Fibroblast of mammary gland (primary cell): ENCODE results near the gene ZNF300.
"Not testable (repeated sequence)": the region's sequence is repeated elsewhere in the genome, so short reads cannot be mapped to it uniquely, and the experiment has no call there.

ENCODE experiments used
- DNase-seq: peaks from one replicate; pipeline ENCODE4 v3.0.0-alpha.2; 2010; ENCODE audit warnings: low read depth
- H3K4me3 ChIP-seq: 2 replicates; pipeline ENCODE4 v1.5.1; 2011; ENCODE audit warnings: low read depth, mild to moderate bottlenecking, low read length, moderate library complexity; ENCODE audit not compliant: control insufficient read depth
- CTCF ChIP-seq: conservative IDR thresholded peaks from 2 replicates; pipeline ENCODE4 v1.5.1; 2011; ENCODE audit warnings: low read depth, low read length, inconsistent platforms; ENCODE audit not compliant: control insufficient read depth, insufficient read depth

Gene ZNF300

GRCh38 chr5:150860246-150860821 lies 44.4 kb downstream of the ZNF300 start:
- H3K4me3 ChIP-seq = no peak overlapping the region
- TF ChIP-seq CTCF = no peak
- no peak for DNase-seq

GRCh38 chr5:150856700-150857099 lies 48.1 kb downstream of the ZNF300 start:
- not testable (repeated sequence) for DNase-seq, H3K4me3 ChIP-seq

GRCh38 chr5:150853561-150853960 lies 51.2 kb downstream of the ZNF300 start:
- DNase-seq = no peak
- no peak overlapping the region for H3K4me3 ChIP-seq
- TF ChIP-seq CTCF = no peak

GRCh38 chr5:150851039-150851438 lies 53.7 kb downstream of the ZNF300 start:
- no peak for DNase-seq
- TF ChIP-seq CTCF = no peak
- no peak overlapping the region for H3K4me3 ChIP-seq

GRCh38 chr5:150848271-150848670 lies 56.5 kb downstream of the ZNF300 start:
- no peak overlapping the region for H3K4me3 ChIP-seq
- no peak for TF ChIP-seq CTCF
- peak; percentile 38 for DNase-seq

- H3K4me3 ChIP-seq = no peak overlapping the region
- DNase-seq = no peak
- TF ChIP-seq CTCF = no peak
Observed at GRCh38 chr5:150847334-150847695, 57.5 kb downstream of the ZNF300 start.

GRCh38 chr5:150846654-150847333 lies 58.0 kb downstream of the ZNF300 start:
- peak; percentile 75 for TF ChIP-seq CTCF
- peak; percentile 93 for DNase-seq
- H3K4me3 ChIP-seq = no peak overlapping the region

- H3K4me3 ChIP-seq, DNase-seq: not testable (repeated sequence)
Observed at GRCh38 chr5:150846308-150846653, 58.5 kb downstream of the ZNF300 start, which contains the start of gene IRGM. Gene IRGM, plus strand, starts transcription at chr5:150846521. Its CDS starts 1,603 bp downstream, at chr5:150848124.

GRCh38 chr5:150845185-150845859 lies 59.5 kb downstream of the ZNF300 start:
- not testable (repeated sequence) for H3K4me3 ChIP-seq, DNase-seq
